Lower lobe of right lung (tissue), 2 donors: ENCODE measurements around the gene FAM114A2. TPM values are rescaled to one million over a fixed set of nuclear protein-coding genes. Genes with fewer than 3 reads are reported as not detected.
A peak's percentile ranks its signal among the peaks of the same experiment; 100 is the strongest.

Experiments
- ATAC-seq, 2 donors: fragments of 200-7000 bp; cut with Tn5 transposase; one replicate each; pipeline ENCODE4 v1.9.1; 2020 to 2022; ENCODE audit warnings: mild to moderate bottlenecking in 2 of 2, moderate library complexity in 2 of 2
- DNase-seq: peaks from one replicate; pipeline ENCODE4 v3.0.0-alpha.2; 2020
- H3K27ac ChIP-seq: fragments of 200-600 bp; one replicate; pipeline ENCODE4 v1.8.0; 2022
- H3K27me3 ChIP-seq: fragments of 200-600 bp; one replicate; pipeline ENCODE4 v1.8.0; 2022; ENCODE audit warnings: low read depth
- H3K36me3 ChIP-seq: fragments of 200-600 bp; one replicate; pipeline ENCODE4 v1.8.0; 2022; ENCODE audit warnings: mild to moderate bottlenecking
- H3K4me1 ChIP-seq: fragments of 200-600 bp; one replicate; pipeline ENCODE4 v1.8.0; 2022
- H3K4me3 ChIP-seq: fragments of 200-600 bp; one replicate; pipeline ENCODE4 v1.8.0; 2022; ENCODE audit warnings: mild to moderate bottlenecking
- H3K9me3 ChIP-seq: fragments of 200-600 bp; one replicate; pipeline ENCODE4 v1.8.0; 2022
- CTCF ChIP-seq: fragments of 200-600 bp; IDR thresholded peaks from one replicate; pipeline ENCODE4 v1.8.0; 2022; ENCODE audit warnings: antibody characterized with exemption, mild to moderate bottlenecking
- intact Hi-C: fragments of 100-400 bp; cut with DNase I; formaldehyde crosslinking; loops from one replicate; pipeline ENCODE4 v1.11.0; 2022
- total RNA-seq: library from RNA; stranded (reverse); fragmentation: NEBNext Ultra II Directional; extraction: Animal tissue kit (Norgen Biotek cat#: 25700); gene quantifications from one replicate; pipeline ENCODE4 v1.2.1, GENCODE V29; 2021
- donor health status: DM: no; HTN: yes; CAD: no; lungs with severe emphysema.

Gene FAM114A2
- total RNA-seq, 1 donor from 2014 or later, result 39.6 TPM

GRCh38 chr5:153983885-153984284, 54.8 kb downstream of the FAM114A2 start:
- Histone ChIP-seq H3K36me3 (no peaks in the 10 kb centered on the region), H3K4me3 (no peak overlapping the region), H3K27ac (no peak overlapping the region), H3K27me3 (no peaks in the 10 kb centered on the region), H3K9me3 (no peaks in the 10 kb centered on the region), H3K4me1 (no peaks in the 10 kb centered on the region)
- TF ChIP-seq CTCF, result no peak
- DNase-seq (no peak), ATAC-seq (no peak)
- intact Hi-C loops, result no loop called here

- DNase-seq, result no peak
- intact Hi-C loops, result no loop called here
- H3K27me3 ChIP-seq, result no peaks in the 10 kb centered on the region
- H3K27ac ChIP-seq, result no peak overlapping the region
- TF ChIP-seq CTCF, result no peak
- H3K4me1 ChIP-seq, result no peaks in the 10 kb centered on the region
- no peak overlapping the region for H3K4me3 ChIP-seq
- H3K9me3 ChIP-seq, result no peaks in the 10 kb centered on the region
- H3K36me3 ChIP-seq, result no peaks in the 10 kb centered on the region
- ATAC-seq, result no peak
Observed at GRCh38 chr5:153981905-153982605, 56.7 kb downstream of the FAM114A2 start.

GRCh38 chr5:153979028-153979783, 59.5 kb downstream of the FAM114A2 start:
- ATAC-seq (no peak), DNase-seq (no peak)
- no peaks in the 10 kb centered on the region for H3K4me1 ChIP-seq
- H3K9me3 ChIP-seq, result no peaks in the 10 kb centered on the region
- H3K27me3 ChIP-seq, result no peaks in the 10 kb centered on the region
- intact Hi-C loops, result no loop called here
- H3K27ac ChIP-seq, result no peak overlapping the region
- H3K4me3 ChIP-seq, result no peak overlapping the region
- TF ChIP-seq CTCF, result no peak
- no peaks in the 10 kb centered on the region for H3K36me3 ChIP-seq

GRCh38 chr5:153974813-153975163, 63.9 kb downstream of the FAM114A2 start:
- H3K4me1 ChIP-seq, result no peaks in the 10 kb centered on the region
- intact Hi-C loops, result no loop called here
- ATAC-seq, result peak in 1 of 2 donors; percentile 33

More at GRCh38 chr5:153974813-153975163, 63.9 kb downstream of the FAM114A2 start:
- no peak for TF ChIP-seq CTCF
- H3K36me3 ChIP-seq, result no peaks in the 10 kb centered on the region
- H3K4me3 ChIP-seq, result no peak overlapping the region
- H3K9me3 ChIP-seq, result no peaks in the 10 kb centered on the region
- H3K27me3 ChIP-seq, result no peaks in the 10 kb centered on the region
- no peak for DNase-seq
- no peak overlapping the region for H3K27ac ChIP-seq
